H9 (cell line): ENCODE results near the gene XPO1. TPM values are rescaled to one million over a fixed set of nuclear protein-coding genes. Genes with fewer than 3 reads are reported as not detected.
"Not testable (repeated sequence)": the region's sequence is repeated elsewhere in the genome, so short reads cannot be mapped to it uniquely, and the experiment has no call there.

Experiments used
- DNase-seq: peaks from one replicate; pipeline ENCODE4 v3.0.0-alpha.2; 2017
- H2AFZ ChIP-seq: one replicate; pipeline ENCODE4 v1.6.1; 2013; ENCODE audit warnings: mild to moderate bottlenecking, low read length, control low read depth, moderate library complexity
- H2AK5ac ChIP-seq: 2 replicates; pipeline ENCODE4 v1.6.1; 2013; ENCODE audit warnings: low read length, control low read depth, mixed read lengths; ENCODE audit not compliant: insufficient read length
- H2BK120ac ChIP-seq: one replicate; pipeline ENCODE4 v1.6.1; 2013; ENCODE audit warnings: low read depth, mild to moderate bottlenecking, low read length, control low read depth, inconsistent platforms; ENCODE audit not compliant: poor library complexity, severe bottlenecking
- H2BK12ac ChIP-seq: 2 replicates; pipeline ENCODE4 v1.6.1; 2013; ENCODE audit warnings: low read length, control low read depth, mixed read lengths, low read depth; ENCODE audit not compliant: insufficient read length
- H2BK15ac ChIP-seq: 2 replicates; pipeline ENCODE4 v1.6.1; 2013; ENCODE audit warnings: low read depth, low read length, control low read depth
- H2BK20ac ChIP-seq: one replicate; pipeline ENCODE4 v1.6.1; 2013; ENCODE audit warnings: low read depth, mild to moderate bottlenecking, low read length, control low read depth, inconsistent platforms; ENCODE audit not compliant: poor library complexity, severe bottlenecking
- H2BK5ac ChIP-seq: 2 replicates; pipeline ENCODE4 v1.6.1; 2013; ENCODE audit warnings: low read length, control low read depth, mixed read lengths; ENCODE audit not compliant: insufficient read length
- H3K14ac ChIP-seq: 2 replicates; pipeline ENCODE4 v1.6.1; 2013; ENCODE audit warnings: low read length, control low read depth; ENCODE audit not compliant: insufficient read depth
- H3K18ac ChIP-seq: 2 replicates; pipeline ENCODE4 v1.6.1; 2013; ENCODE audit warnings: low read depth, mild to moderate bottlenecking, mixed read lengths, low read length, control low read depth; ENCODE audit not compliant: insufficient read length
- H3K23ac ChIP-seq: 2 replicates; pipeline ENCODE4 v1.6.1; 2013; ENCODE audit warnings: low read length, control low read depth, mixed read lengths, low read depth; ENCODE audit not compliant: insufficient read length
- H3K23me2 ChIP-seq: 2 replicates; pipeline ENCODE4 v1.6.1; 2013; ENCODE audit warnings: low read depth, mild to moderate bottlenecking, mixed read lengths, low read length, control low read depth; ENCODE audit not compliant: insufficient read length, poor library complexity, severe bottlenecking
- H3K27ac ChIP-seq: 2 replicates; pipeline ENCODE4 v1.5.1; 2013; ENCODE audit warnings: low read length, control low read depth, mixed read lengths, low read depth; ENCODE audit not compliant: insufficient read length
- H3K27me3 ChIP-seq: 2 replicates; pipeline ENCODE4 v1.6.1; 2013; ENCODE audit warnings: low read length, control low read depth, inconsistent platforms; ENCODE audit not compliant: insufficient read depth
- H3K4ac ChIP-seq: 2 replicates; pipeline ENCODE4 v1.6.1; 2013; ENCODE audit warnings: low read depth, mild to moderate bottlenecking, control low read depth, inconsistent platforms, low read length, moderate library complexity
- H3K4me1 ChIP-seq: 2 replicates; pipeline ENCODE4 v1.6.1; 2013; ENCODE audit warnings: low read length, control low read depth, inconsistent platforms; ENCODE audit not compliant: insufficient read depth
- H3K4me2 ChIP-seq: 2 replicates; pipeline ENCODE4 v1.6.1; 2013; ENCODE audit warnings: low read length, control low read depth, mixed read lengths; ENCODE audit not compliant: insufficient read length, insufficient read depth
- H3K56ac ChIP-seq: 2 replicates; pipeline ENCODE4 v1.6.1; 2013; ENCODE audit warnings: low read depth, mild to moderate bottlenecking, mixed read lengths, low read length, control low read depth; ENCODE audit not compliant: insufficient read length
- H3K79me1 ChIP-seq: 2 replicates; pipeline ENCODE4 v1.6.1; 2013; ENCODE audit warnings: low read depth, mild to moderate bottlenecking, moderate library complexity, low read length, control low read depth, inconsistent platforms; ENCODE audit not compliant: insufficient read depth, poor library complexity, severe bottlenecking
- H3K79me2 ChIP-seq: 2 replicates; pipeline ENCODE4 v1.6.1; 2013; ENCODE audit warnings: low read length, control low read depth, inconsistent platforms; ENCODE audit not compliant: insufficient read depth
- H3K9ac ChIP-seq: 2 replicates; pipeline ENCODE4 v1.6.1; 2013; ENCODE audit warnings: low read length, control low read depth, mixed read lengths; ENCODE audit not compliant: insufficient read length; ENCODE audit errors: extremely low read depth
- H3K9me3 ChIP-seq: one replicate; pipeline ENCODE4 v1.6.1; 2013; ENCODE audit warnings: low read depth, low read length, inconsistent platforms; ENCODE audit not compliant: control insufficient read depth
- H3T11ph ChIP-seq: one replicate; pipeline ENCODE4 v1.6.1; 2013; ENCODE audit warnings: mild to moderate bottlenecking, low read length, control low read depth, inconsistent platforms
- H4K20me1 ChIP-seq: one replicate; pipeline ENCODE4 v1.6.1; 2013; ENCODE audit not compliant: control insufficient read depth, insufficient read length, insufficient read depth
- H4K5ac ChIP-seq: 2 replicates; pipeline ENCODE4 v1.6.1; 2013; ENCODE audit warnings: low read depth, mild to moderate bottlenecking, mixed read lengths, low read length, control low read depth; ENCODE audit not compliant: insufficient read length
- H4K8ac ChIP-seq: replicated peaks from 2 replicates; pipeline ENCODE4 v1.6.1; 2013; ENCODE audit warnings: low read length, control low read depth, mixed read lengths, low read depth; ENCODE audit not compliant: insufficient read length
- H4K91ac ChIP-seq: 2 replicates; pipeline ENCODE4 v1.6.1; 2013; ENCODE audit warnings: low read depth, mild to moderate bottlenecking, moderate library complexity, mixed read lengths, low read length, control low read depth; ENCODE audit not compliant: insufficient read length
- H3K27ac Mint-ChIP-seq, 3 experiments: 2 replicates in 2 of 3; 3 replicates in 1 of 3; pipeline ENCODE4 v1.8.0; 2020 to 2021; ENCODE audit warnings: mixed read lengths in 3 of 3, mild to moderate bottlenecking in 1 of 3, moderate library complexity in 1 of 3
- H3K27me3 Mint-ChIP-seq: 2 replicates; pipeline ENCODE4 v1.8.0; 2021; ENCODE audit warnings: low read depth, mild to moderate bottlenecking, moderate library complexity, mixed read lengths
- H3K36me3 Mint-ChIP-seq, 3 experiments: 2 replicates in 2 of 3; 3 replicates in 1 of 3; pipeline ENCODE4 v1.8.0; 2020 to 2021; ENCODE audit warnings: low read depth in 3 of 3, mixed read lengths in 3 of 3; ENCODE audit not compliant: insufficient read depth in 1 of 3
- H3K4me1 Mint-ChIP-seq, 2 experiments: 2 replicates each; pipeline ENCODE4 v1.8.0; 2020; ENCODE audit warnings: mixed read lengths in 2 of 2
- H3K4me3 Mint-ChIP-seq, 2 experiments: 2 replicates in 1 of 2; 3 replicates in 1 of 2; pipeline ENCODE4 v1.8.0; 2020 to 2021; ENCODE audit warnings: mild to moderate bottlenecking in 2 of 2, mixed read lengths in 2 of 2, moderate library complexity in 1 of 2
- H3K9me3 Mint-ChIP-seq, 2 experiments: 2 replicates in 1 of 2; 3 replicates in 1 of 2; pipeline ENCODE4 v1.8.0; 2020; ENCODE audit warnings: mild to moderate bottlenecking in 2 of 2, mixed read lengths in 2 of 2, moderate library complexity in 1 of 2
- WGBS: extraction: QIAGEN DNeasy Blood & Tissue Kit; methylation state at CpG from one replicate; pipeline ENCODE4 v1.1.7; 2013; ENCODE audit warnings: missing lambda C conversion rate, low lambda C conversion rate, mixed read lengths; ENCODE audit not compliant: insufficient read length; ENCODE audit errors: extremely low coverage; 5-methylcytosine and 5-hydroxymethylcytosine counted together
- total RNA-seq: library from RNA; stranded (reverse); gene quantifications from 2 replicates; pipeline ENCODE4 v1.2.1, GENCODE V29; 2021
- TF ChIP-seq, protein P1 (sequence below): fragments of 200-600 bp; sonication (generic); conservative IDR thresholded peaks from 3 replicates; pipeline ENCODE4 v1.8.0; 2021; ENCODE audit warnings: antibody characterized with exemption, mild to moderate bottlenecking

Gene XPO1
- total RNA-seq, 1 experiment from 2014 or later: 320 TPM

DNA sequence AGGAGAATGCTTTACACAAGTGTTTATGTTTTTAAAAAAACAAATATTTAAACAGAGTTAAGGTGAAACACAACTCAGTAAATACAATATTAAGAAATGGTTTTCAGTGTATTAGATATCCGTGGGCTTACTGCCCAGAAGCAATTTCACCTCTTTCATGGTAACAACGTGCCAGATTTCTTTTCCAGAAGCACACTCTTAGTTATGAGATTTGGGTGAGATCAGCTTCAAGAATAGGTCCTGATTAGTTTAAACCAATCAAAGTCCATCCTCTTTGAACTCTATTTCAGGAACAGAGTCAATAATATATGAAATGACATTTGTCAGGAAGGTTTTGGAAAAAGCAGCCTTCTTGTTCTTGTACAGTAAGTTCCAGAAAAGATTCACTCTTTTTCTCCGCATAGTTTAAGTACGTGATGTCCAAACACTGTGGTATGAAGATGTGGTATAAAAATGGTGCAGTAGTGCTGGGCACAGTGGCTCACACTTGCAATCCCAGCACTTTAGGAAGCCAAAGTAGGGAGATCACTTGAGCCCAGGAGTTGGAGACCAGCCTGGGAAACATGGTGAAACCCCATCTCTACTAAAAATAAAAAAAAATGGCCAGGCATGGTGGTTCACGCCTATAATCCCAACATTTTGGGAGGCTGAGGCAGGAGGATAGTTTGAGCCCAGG, 81.9 kb downstream of the XPO1 start:
- H3K27me3 Mint-ChIP-seq: no peaks in the 10 kb centered on the region

DNA sequence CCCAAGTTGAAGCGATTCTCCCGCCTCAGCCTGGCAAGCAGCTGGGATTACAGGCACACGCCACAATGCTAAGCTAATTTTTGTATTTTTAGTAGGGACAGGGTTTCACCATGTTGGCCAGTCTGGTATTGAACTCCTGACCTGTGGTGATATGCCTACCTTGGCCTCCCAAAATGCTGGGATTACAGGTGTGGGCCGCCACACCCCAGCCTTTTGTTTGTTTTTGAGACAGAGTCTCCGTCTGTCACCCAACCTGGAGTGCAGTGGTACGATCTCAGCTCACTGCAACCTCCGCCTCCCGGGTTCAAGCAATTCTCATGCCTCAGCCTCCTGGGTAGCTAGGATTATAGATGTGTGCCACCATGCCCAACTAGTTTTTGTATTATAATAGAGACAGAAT, 83.2 kb downstream of the XPO1 start:
- H3K27me3 ChIP-seq, H3K9me3 Mint-ChIP-seq, H2BK20ac ChIP-seq, H4K20me1 ChIP-seq, H3K4me3 Mint-ChIP-seq, H3K23me2 ChIP-seq, H2AFZ ChIP-seq, H4K8ac ChIP-seq, H2BK15ac ChIP-seq, DNase-seq, H2AK5ac ChIP-seq, H4K91ac ChIP-seq, H3K18ac ChIP-seq, H3K27me3 Mint-ChIP-seq, H4K5ac ChIP-seq, H3K27ac Mint-ChIP-seq, H3T11ph ChIP-seq, H3K79me1 ChIP-seq, H3K9ac ChIP-seq, H2BK120ac ChIP-seq, H3K56ac ChIP-seq, H3K4me2 ChIP-seq, H3K14ac ChIP-seq, H3K4ac ChIP-seq, H3K23ac ChIP-seq, H3K4me1 Mint-ChIP-seq, H3K27ac ChIP-seq, H3K4me1 ChIP-seq, H2BK12ac ChIP-seq, H2BK5ac ChIP-seq, H3K9me3 ChIP-seq: not testable (repeated sequence)
- H3K36me3 Mint-ChIP-seq: peaks cover 7 to 13% (median 8%) of the 10 kb centered on the region in 3 experiments; a peak in 6 of 7 replicates
- peaks cover 59% of the 10 kb centered on the region; the same call in 1 of the 2 replicates for H3K79me2 ChIP-seq
- whole genome bisulfite sequencing: no CpG with 5 or more reads among the region's 8 CpGs

More for the DNA sequence above, 81.9 kb downstream of the XPO1 start:
- Histone ChIP-seq H3K18ac (no peak overlapping the region), H3K4me1 (no peaks in the 10 kb centered on the region; the same call in 1 of the 2 replicates), H3T11ph (no peak overlapping the region), H3K4ac (no peak overlapping the region), H2BK120ac (no peak overlapping the region), H3K14ac (no peak overlapping the region), H2AFZ (no peak overlapping the region), H4K5ac (no peak overlapping the region), H2BK15ac (no peak overlapping the region), H3K79me1 (peaks cover 6% of the 10 kb centered on the region), H2BK12ac (no peak overlapping the region), H3K56ac (no peak overlapping the region), H3K27ac (no peak overlapping the region), H3K4me2 (no peak overlapping the region), H4K8ac (no peak overlapping the region), H3K27me3 (no peaks in the 10 kb centered on the region), H3K23ac (no peak overlapping the region), H3K9me3 (no peaks in the 10 kb centered on the region), H2AK5ac (no peak overlapping the region), H2BK5ac (no peak overlapping the region), H4K91ac (no peak overlapping the region), H3K23me2 (no peaks in the 10 kb centered on the region), H4K20me1 (no peaks in the 10 kb centered on the region), H3K9ac (no peak overlapping the region), H3K79me2 (peaks cover 63% of the 10 kb centered on the region; the same call in 1 of the 2 replicates), H2BK20ac (no peak overlapping the region)
- Mint-ChIP-seq H3K36me3 (peaks cover 9 to 12% (median 11%) of the 10 kb centered on the region in 3 experiments; a peak in 6 of 7 replicates), H3K4me3 (no peak overlapping the region), H3K27ac (peak overlapping the region in 2 of 3 experiments; percentile 47 to 57; a peak in 2 of 7 replicates), H3K4me1 (peaks cover 4 to 9% of the 10 kb centered on the region in 2 experiments; a peak in 2 of 4 replicates), H3K9me3 (no peaks in the 10 kb centered on the region; a peak in 1 of 5 replicates)
- TF ChIP-seq, protein P1, sequence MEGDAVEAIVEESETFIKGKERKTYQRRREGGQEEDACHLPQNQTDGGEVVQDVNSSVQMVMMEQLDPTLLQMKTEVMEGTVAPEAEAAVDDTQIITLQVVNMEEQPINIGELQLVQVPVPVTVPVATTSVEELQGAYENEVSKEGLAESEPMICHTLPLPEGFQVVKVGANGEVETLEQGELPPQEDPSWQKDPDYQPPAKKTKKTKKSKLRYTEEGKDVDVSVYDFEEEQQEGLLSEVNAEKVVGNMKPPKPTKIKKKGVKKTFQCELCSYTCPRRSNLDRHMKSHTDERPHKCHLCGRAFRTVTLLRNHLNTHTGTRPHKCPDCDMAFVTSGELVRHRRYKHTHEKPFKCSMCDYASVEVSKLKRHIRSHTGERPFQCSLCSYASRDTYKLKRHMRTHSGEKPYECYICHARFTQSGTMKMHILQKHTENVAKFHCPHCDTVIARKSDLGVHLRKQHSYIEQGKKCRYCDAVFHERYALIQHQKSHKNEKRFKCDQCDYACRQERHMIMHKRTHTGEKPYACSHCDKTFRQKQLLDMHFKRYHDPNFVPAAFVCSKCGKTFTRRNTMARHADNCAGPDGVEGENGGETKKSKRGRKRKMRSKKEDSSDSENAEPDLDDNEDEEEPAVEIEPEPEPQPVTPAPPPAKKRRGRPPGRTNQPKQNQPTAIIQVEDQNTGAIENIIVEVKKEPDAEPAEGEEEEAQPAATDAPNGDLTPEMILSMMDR: no peak
- no CpG with 5 or more reads among the region's 5 CpGs for WGBS
- DNase-seq: no peak
